Occipital lobe (tissue), 2 donors: ENCODE measurements around the gene ST6GALNAC4. TPM values are rescaled to one million over a fixed set of nuclear protein-coding genes. Genes with fewer than 3 reads are reported as not detected.

Experiments
- DNase-seq: peaks from one replicate; lab custom pipeline; 2025; lab: John Stamatoyannopoulos, UW
- total RNA-seq: library from RNA; depleted of rRNA; stranded (reverse); fragments of >200 nt; gene quantifications from one replicate; pipeline ENCODE4 v1.2.3, GENCODE V29; 2014

The ST6GALNAC4 gene
- total RNA-seq, 1 donor from 2014 or later: 10.5 TPM

- no peak for DNase-seq
Observed at GRCh38 chr9:127929625-127929979, 12.8 kb upstream of the ST6GALNAC4 start.

GRCh38 chr9:127928676-127929624 lies 12.1 kb upstream of the ST6GALNAC4 start:
- DNase-seq: no peak

GRCh38 chr9:127927988-127928675 lies 11.3 kb upstream of the ST6GALNAC4 start:
- DNase-seq: no peak

- DNase-seq: no peak
Observed at GRCh38 chr9:127927201-127927987, 10.6 kb upstream of the ST6GALNAC4 start.

GRCh38 chr9:127926906-127927200 lies 10.0 kb upstream of the ST6GALNAC4 start:
- no peak for DNase-seq

- no peak for DNase-seq
Observed at GRCh38 chr9:127925959-127926905, 9.4 kb upstream of the ST6GALNAC4 start.

GRCh38 chr9:127924736-127925444 lies 8.0 kb upstream of the ST6GALNAC4 start:
- no peak for DNase-seq

GRCh38 chr9:127923771-127924170 lies 6.9 kb upstream of the ST6GALNAC4 start:
- DNase-seq: no peak

GRCh38 chr9:127923046-127923445 lies 6.2 kb upstream of the ST6GALNAC4 start:
- DNase-seq: no peak

GRCh38 chr9:127921557-127922120 lies 4.8 kb upstream of the ST6GALNAC4 start:
- DNase-seq: no peak

GRCh38 chr9:127920794-127921193 lies 4.0 kb upstream of the ST6GALNAC4 start:
- DNase-seq: no peak

GRCh38 chr9:127919253-127919815 lies 2.5 kb upstream of the ST6GALNAC4 start:
- peak; percentile 66 for DNase-seq

GRCh38 chr9:127918183-127919107 lies 1.6 kb upstream of the ST6GALNAC4 start:
- DNase-seq: no peak

- DNase-seq: no peak
Observed at GRCh38 chr9:127917603-127918002, 762 bp upstream of the ST6GALNAC4 start.

GRCh38 chr9:127915801-127916719 lies 781 bp downstream of the ST6GALNAC4 start:
- DNase-seq: no peak

GRCh38 chr9:127915325-127915752 lies 1.5 kb downstream of the ST6GALNAC4 start:
- DNase-seq: no peak

- DNase-seq: no peak
Observed at GRCh38 chr9:127913682-127914081, 3.2 kb downstream of the ST6GALNAC4 start.
